OCI-LY3 (cell line): ENCODE data around the gene ZNHIT6.

Experiments used
- H2AFZ ChIP-seq: fragments of 200-600, 300-600 bp; shearing (Covaris generic); 2 replicates; pipeline ENCODE4 v1.6.0; 2014; ENCODE audit warnings: antibody characterized with exemption, low read depth, low read length
- H3K27ac ChIP-seq: fragments of 200-600, 300-600 bp; sonication (generic); 2 replicates; pipeline ENCODE4 v1.5.1; 2014; ENCODE audit warnings: mild to moderate bottlenecking, low read length, moderate library complexity, mixed read lengths
- H3K27me3 ChIP-seq: fragments of 200-600, 300-600 bp; sonication (generic); 2 replicates; pipeline ENCODE4 v1.6.1; 2014; ENCODE audit warnings: low read depth, low read length, mixed read lengths
- H3K36me3 ChIP-seq: fragments of 200-600, 300-600 bp; sonication (generic); replicated peaks from 2 replicates; pipeline ENCODE3; 2014; ENCODE audit warnings: low read depth, low read length, mixed read lengths
- H3K4me1 ChIP-seq: fragments of 300-600, 200-600 bp; sonication (generic); 2 replicates; pipeline ENCODE4 v1.6.1; 2014; ENCODE audit warnings: low read length, mixed read lengths
- H3K4me2 ChIP-seq: fragments of 200-600, 300-600 bp; sonication (generic); 2 replicates; pipeline ENCODE4 v1.6.1; 2014; ENCODE audit warnings: low read length, mixed read lengths
- H3K4me3 ChIP-seq: fragments of 300-600, 200-600 bp; sonication (generic); 2 replicates; pipeline ENCODE4 v1.5.1; 2014; ENCODE audit warnings: antibody characterized with exemption, mild to moderate bottlenecking, low read length, moderate library complexity
- H3K79me2 ChIP-seq: fragments of 300-600, 200-600 bp; shearing (Covaris generic); 2 replicates; pipeline ENCODE4 v1.6.1; 2014; ENCODE audit warnings: mild to moderate bottlenecking, low read length, mixed read lengths
- H3K9ac ChIP-seq: fragments of 300-600, 200-600 bp; shearing (Covaris generic); 2 replicates; pipeline ENCODE4 v1.6.0; 2014; ENCODE audit warnings: mild to moderate bottlenecking, low read length, moderate library complexity
- H3K9me3 ChIP-seq: fragments of 200-600, 300-600 bp; shearing (Covaris generic); 2 replicates; pipeline ENCODE4 v1.6.1; 2014; ENCODE audit warnings: low read length, mixed read lengths; ENCODE audit not compliant: insufficient read depth
- H4K20me1 ChIP-seq: fragments of 200-600, 300-600 bp; sonication (generic); 2 replicates; pipeline ENCODE4 v1.6.1; 2016; ENCODE audit warnings: low read length, mixed read lengths; ENCODE audit not compliant: insufficient read depth
- EZH2phosphoT487 ChIP-seq: fragments of 200-600 bp; shearing (Covaris generic); IDR thresholded peaks from 2 replicates; pipeline ENCODE4 v1.6.1; 2018; ENCODE audit warnings: antibody characterized with exemption, mixed run types, low read depth
- TF ChIP-seq, protein P1 (sequence below): fragments of 200-600, 300-600 bp; sonication (generic); IDR thresholded peaks from 2 replicates; pipeline ENCODE4 v1.5.1; 2014; ENCODE audit warnings: antibody characterized with exemption, low read length, low read depth

ZNHIT6 gene

DNA sequence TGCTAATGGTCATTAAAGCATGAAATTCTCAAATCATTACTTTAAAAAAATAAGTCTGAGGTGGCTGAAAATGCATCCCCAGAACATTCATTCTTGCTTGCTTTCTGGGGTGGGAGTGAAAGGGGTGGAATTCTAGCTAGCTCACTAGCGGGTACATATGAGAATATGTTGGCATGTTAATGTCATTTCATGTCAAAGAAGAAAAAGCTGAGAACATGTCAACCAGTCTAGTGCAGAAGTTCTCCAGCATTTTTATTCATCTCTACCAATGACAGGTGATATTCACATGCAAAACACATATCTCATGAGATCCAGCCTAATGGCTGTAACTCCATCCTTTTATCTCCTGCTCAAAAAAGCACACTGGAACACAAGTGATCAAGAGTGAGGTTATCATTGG, 49.1 kb downstream of the ZNHIT6 start:
- Histone ChIP-seq H4K20me1 (no peaks in the 10 kb centered on the region), H3K4me2 (no peak overlapping the region)

DNA sequence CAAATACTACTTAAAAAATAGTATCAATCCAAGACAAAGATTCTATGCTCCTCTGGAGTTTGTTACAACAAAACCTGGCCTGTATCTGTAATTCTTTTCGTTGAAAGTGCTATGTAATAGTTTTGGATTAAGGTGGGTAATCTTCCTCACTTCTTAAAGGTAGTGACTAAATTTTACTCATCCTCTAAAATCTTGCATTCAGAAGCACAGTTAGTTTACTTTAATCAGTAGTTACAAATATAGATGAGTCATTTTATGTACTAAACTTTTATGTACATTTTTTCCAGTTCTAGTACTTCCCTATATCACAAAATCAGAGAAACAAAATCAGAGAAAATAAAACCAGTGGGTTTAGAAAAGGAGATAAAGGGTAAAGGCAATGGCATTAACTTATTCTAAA, 51.3 kb downstream of the ZNHIT6 start:
- no peak overlapping the region for H3K4me2 ChIP-seq
- H2AFZ ChIP-seq: no peak overlapping the region
- no peaks in the 10 kb centered on the region for H3K27me3 ChIP-seq
- peaks cover 6% of the 10 kb centered on the region for H3K36me3 ChIP-seq
- H3K9me3 ChIP-seq: no peaks in the 10 kb centered on the region
- no peaks in the 10 kb centered on the region for H4K20me1 ChIP-seq
- H3K27ac ChIP-seq: no peak overlapping the region
- TF ChIP-seq EZH2phosphoT487: no peak
- TF ChIP-seq, protein P1, sequence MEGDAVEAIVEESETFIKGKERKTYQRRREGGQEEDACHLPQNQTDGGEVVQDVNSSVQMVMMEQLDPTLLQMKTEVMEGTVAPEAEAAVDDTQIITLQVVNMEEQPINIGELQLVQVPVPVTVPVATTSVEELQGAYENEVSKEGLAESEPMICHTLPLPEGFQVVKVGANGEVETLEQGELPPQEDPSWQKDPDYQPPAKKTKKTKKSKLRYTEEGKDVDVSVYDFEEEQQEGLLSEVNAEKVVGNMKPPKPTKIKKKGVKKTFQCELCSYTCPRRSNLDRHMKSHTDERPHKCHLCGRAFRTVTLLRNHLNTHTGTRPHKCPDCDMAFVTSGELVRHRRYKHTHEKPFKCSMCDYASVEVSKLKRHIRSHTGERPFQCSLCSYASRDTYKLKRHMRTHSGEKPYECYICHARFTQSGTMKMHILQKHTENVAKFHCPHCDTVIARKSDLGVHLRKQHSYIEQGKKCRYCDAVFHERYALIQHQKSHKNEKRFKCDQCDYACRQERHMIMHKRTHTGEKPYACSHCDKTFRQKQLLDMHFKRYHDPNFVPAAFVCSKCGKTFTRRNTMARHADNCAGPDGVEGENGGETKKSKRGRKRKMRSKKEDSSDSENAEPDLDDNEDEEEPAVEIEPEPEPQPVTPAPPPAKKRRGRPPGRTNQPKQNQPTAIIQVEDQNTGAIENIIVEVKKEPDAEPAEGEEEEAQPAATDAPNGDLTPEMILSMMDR: no peak
- H3K4me1 ChIP-seq: peaks cover 11% of the 10 kb centered on the region
- no peak overlapping the region for H3K9ac ChIP-seq
- H3K4me3 ChIP-seq: no peak overlapping the region
- no peaks in the 10 kb centered on the region for H3K79me2 ChIP-seq

More for the DNA sequence above, 49.1 kb downstream of the ZNHIT6 start:
- no peaks in the 10 kb centered on the region for H3K9me3 ChIP-seq
- H2AFZ ChIP-seq: no peak overlapping the region
- no peak for TF ChIP-seq EZH2phosphoT487
- TF ChIP-seq, protein P1: no peak
- no peak overlapping the region for H3K27ac ChIP-seq
- no peaks in the 10 kb centered on the region for H3K79me2 ChIP-seq
- H3K4me1 ChIP-seq: peaks cover 11% of the 10 kb centered on the region
- H3K27me3 ChIP-seq: no peaks in the 10 kb centered on the region
- no peak overlapping the region for H3K4me3 ChIP-seq
- H3K36me3 ChIP-seq: peaks cover 2% of the 10 kb centered on the region
- H3K9ac ChIP-seq: no peak overlapping the region

DNA sequence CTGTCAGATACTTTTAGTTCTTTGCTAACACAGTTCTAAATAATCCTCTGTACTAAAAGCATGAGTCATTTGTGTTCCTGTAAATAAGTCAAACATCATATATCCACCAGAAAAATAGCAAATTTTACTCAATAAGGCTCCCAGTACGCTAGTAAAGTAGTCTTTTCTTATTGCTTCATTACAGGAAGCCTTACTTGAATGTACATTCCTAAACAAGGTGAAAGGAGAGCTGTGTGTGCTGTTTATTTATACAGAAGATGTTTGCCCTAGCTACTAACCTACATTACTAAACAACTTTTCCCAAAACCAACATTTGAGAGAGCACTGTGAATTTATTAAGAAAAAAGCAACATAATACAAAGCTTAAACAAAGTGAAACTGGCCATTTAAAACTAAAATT, 52.0 kb downstream of the ZNHIT6 start:
- Histone ChIP-seq H4K20me1 (no peaks in the 10 kb centered on the region), H2AFZ (no peak overlapping the region), H3K4me1 (peaks cover 10% of the 10 kb centered on the region), H3K79me2 (no peaks in the 10 kb centered on the region), H3K36me3 (peaks cover 6% of the 10 kb centered on the region), H3K9ac (no peak overlapping the region), H3K27me3 (no peaks in the 10 kb centered on the region), H3K4me2 (no peak overlapping the region), H3K27ac (no peak overlapping the region), H3K4me3 (no peak overlapping the region), H3K9me3 (no peaks in the 10 kb centered on the region)
- TF ChIP-seq EZH2phosphoT487: no peak
- TF ChIP-seq, protein P1: no peak

DNA sequence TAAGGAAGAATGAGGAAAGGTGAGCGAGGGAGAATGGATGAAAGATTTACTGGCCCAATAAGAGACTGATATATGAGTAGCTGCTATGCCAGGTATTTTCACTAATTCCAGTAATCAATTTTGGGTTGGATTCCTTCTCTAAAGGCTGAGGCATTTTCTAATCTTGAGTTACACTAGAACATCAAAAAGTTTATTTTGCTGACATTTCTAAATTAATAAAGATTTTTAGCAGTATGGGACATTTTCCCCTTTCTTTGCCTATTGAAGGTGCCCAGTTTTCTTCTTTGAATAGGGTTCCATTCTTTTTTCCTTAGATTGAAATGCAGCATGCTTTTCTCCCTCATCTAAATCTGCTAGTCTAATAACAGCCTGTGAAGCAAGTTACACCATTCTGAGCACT, 52.9 kb downstream of the ZNHIT6 start:
- Histone ChIP-seq H2AFZ (no peak overlapping the region), H3K27me3 (no peaks in the 10 kb centered on the region), H3K4me3 (no peak overlapping the region), H3K4me2 (no peak overlapping the region), H3K9ac (no peak overlapping the region), H3K9me3 (no peaks in the 10 kb centered on the region), H4K20me1 (no peaks in the 10 kb centered on the region), H3K79me2 (no peaks in the 10 kb centered on the region), H3K4me1 (peaks cover under 1% of the 10 kb centered on the region), H3K36me3 (peaks cover 6% of the 10 kb centered on the region), H3K27ac (no peak overlapping the region)
- TF ChIP-seq, protein P1: no peak
- no peak for TF ChIP-seq EZH2phosphoT487
